ENCODE results near the gene KLHDC8A.
A peak's percentile ranks its signal among the peaks of the same experiment; 100 is the strongest.

KLHDC8A gene

GRCh38 chr1:205313563-205314308 lies 43.0 kb downstream of the KLHDC8A start:
- peaks cover 4% of the 10 kb centered on the region for H3K27me3 Mint-ChIP-seq
- CTCF ChIA-PET = interaction anchor here (1.3 to 29.1 kb wide), 7 partner anchors 9 to 36 kb away, joined by 3 to 1108 read pairs (median 9); no protein-coding TSS in a partner anchor
- H3K4me1 Mint-ChIP-seq = peaks cover 81% of the 10 kb centered on the region
- H3K36me3 Mint-ChIP-seq = peaks cover 60% of the 10 kb centered on the region
- H3K4me3 Mint-ChIP-seq = peak overlapping the region; percentile 68
- DNase-seq = peak; percentile 61
- H3K9me3 Mint-ChIP-seq = no peaks in the 10 kb centered on the region
- H3K27ac Mint-ChIP-seq = peak overlapping the region; percentile 92

- H3K36me3 Mint-ChIP-seq = peaks cover 62% of the 10 kb centered on the region
- DNase-seq = peak; percentile 55
- H3K27ac Mint-ChIP-seq = peak overlapping the region; percentile 92
- H3K4me3 Mint-ChIP-seq = peak overlapping the region; percentile 68
- CTCF ChIA-PET = interaction anchor here (1.3 to 29.1 kb wide), 7 partner anchors 10 to 35 kb away, joined by 3 to 1108 read pairs (median 9); no protein-coding TSS in a partner anchor
- H3K4me1 Mint-ChIP-seq = peaks cover 76% of the 10 kb centered on the region
- no peaks in the 10 kb centered on the region for H3K9me3 Mint-ChIP-seq
- peaks cover 4% of the 10 kb centered on the region for H3K27me3 Mint-ChIP-seq
These were observed 43.7 kb downstream of the KLHDC8A start for GRCh38 chr1:205312866-205313562.

- no peak for DNase-seq
- Mint-ChIP-seq H3K27me3 (peaks cover 4% of the 10 kb centered on the region), H3K27ac (no peak overlapping the region), H3K4me3 (no peak overlapping the region), H3K36me3 (peaks cover 74% of the 10 kb centered on the region), H3K9me3 (no peaks in the 10 kb centered on the region), H3K4me1 (peaks cover 72% of the 10 kb centered on the region)
- CTCF ChIA-PET = interaction anchor here (0.9 to 29.1 kb wide), 2 partner anchors 11 to 33 kb away, joined by 3 to 1108 read pairs; no protein-coding TSS in a partner anchor
These were observed 45.6 kb downstream of the KLHDC8A start for GRCh38 chr1:205310976-205311704.

- DNase-seq = no peak
- peaks cover 81% of the 10 kb centered on the region for H3K36me3 Mint-ChIP-seq
- no peak overlapping the region for H3K4me3 Mint-ChIP-seq
- CTCF ChIA-PET = interaction anchor here (1.3 to 29.1 kb wide), 2 partner anchors 9 to 32 kb away, joined by 3 to 1108 read pairs; no protein-coding TSS in a partner anchor
- H3K27me3 Mint-ChIP-seq = peaks cover 4% of the 10 kb centered on the region
- peaks cover 70% of the 10 kb centered on the region for H3K4me1 Mint-ChIP-seq
- H3K9me3 Mint-ChIP-seq = no peaks in the 10 kb centered on the region
- H3K27ac Mint-ChIP-seq = peak overlapping the region; percentile 37
These were observed 47.0 kb downstream of the KLHDC8A start for GRCh38 chr1:205309741-205310140.

- Mint-ChIP-seq H3K4me1 (peaks cover 47% of the 10 kb centered on the region), H3K27ac (no peak overlapping the region)
These were observed 49.7 kb downstream of the KLHDC8A start for GRCh38 chr1:205306929-205307566.

GRCh38 chr1:205304695-205305070 lies 52.0 kb downstream of the KLHDC8A start:
- Mint-ChIP-seq H3K4me3 (no peak overlapping the region), H3K9me3 (no peaks in the 10 kb centered on the region), H3K4me1 (peaks cover 31% of the 10 kb centered on the region), H3K27ac (peak overlapping the region; percentile 69), H3K36me3 (peaks cover 67% of the 10 kb centered on the region), H3K27me3 (peaks cover 4% of the 10 kb centered on the region)
- CTCF ChIA-PET = interaction anchor here (0.7 to 2.0 kb wide), 6 partner anchors 13 to 33 kb away, joined by 3 to 6 read pairs (median 5); partner anchors contain the start of gene NUAK2
- no peak for DNase-seq

More at GRCh38 chr1:205306929-205307566, 49.7 kb downstream of the KLHDC8A start:
- peaks cover 85% of the 10 kb centered on the region for H3K36me3 Mint-ChIP-seq
- no peak for DNase-seq
- H3K4me3 Mint-ChIP-seq = no peak overlapping the region
- H3K9me3 Mint-ChIP-seq = no peaks in the 10 kb centered on the region
- CTCF ChIA-PET = interaction anchor here (1.1 to 1.5 kb wide), 3 partner anchors 18 to 44 kb away, joined by 3 to 8 read pairs (median 4); no protein-coding TSS in a partner anchor
- peaks cover 4% of the 10 kb centered on the region for H3K27me3 Mint-ChIP-seq

GRCh38 chr1:205304046-205304694 lies 52.6 kb downstream of the KLHDC8A start:
- CTCF ChIA-PET = interaction anchor here (0.7 to 2.0 kb wide), 7 partner anchors 13 to 32 kb away, joined by 3 to 6 read pairs (median 5); partner anchors contain the start of gene NUAK2
- peak overlapping the region; percentile 69 for H3K27ac Mint-ChIP-seq
- peaks cover 31% of the 10 kb centered on the region for H3K4me1 Mint-ChIP-seq
- no peak for DNase-seq
- H3K9me3 Mint-ChIP-seq = no peaks in the 10 kb centered on the region
- H3K27me3 Mint-ChIP-seq = peaks cover 8% of the 10 kb centered on the region
- no peak overlapping the region for H3K4me3 Mint-ChIP-seq
- H3K36me3 Mint-ChIP-seq = peaks cover 63% of the 10 kb centered on the region

- peaks cover 33% of the 10 kb centered on the region for H3K4me1 Mint-ChIP-seq
- no peak overlapping the region for H3K27ac Mint-ChIP-seq
- DNase-seq = no peak
- no peaks in the 10 kb centered on the region for H3K9me3 Mint-ChIP-seq
- peaks cover 55% of the 10 kb centered on the region for H3K36me3 Mint-ChIP-seq
- CTCF ChIA-PET = interaction anchor here (1.2 to 2.0 kb wide), 2 partner anchors 15 to 30 kb away, joined by 3 to 6 read pairs; no protein-coding TSS in a partner anchor
- H3K27me3 Mint-ChIP-seq = peaks cover 14% of the 10 kb centered on the region
- H3K4me3 Mint-ChIP-seq = no peak overlapping the region
These were observed 53.4 kb downstream of the KLHDC8A start for GRCh38 chr1:205303247-205303888.

GRCh38 chr1:205301842-205302588 lies 54.7 kb downstream of the KLHDC8A start:
- DNase-seq = no peak
- peaks cover 14% of the 10 kb centered on the region for H3K27me3 Mint-ChIP-seq
- no peak overlapping the region for H3K4me3 Mint-ChIP-seq
- H3K36me3 Mint-ChIP-seq = peaks cover 41% of the 10 kb centered on the region
- CTCF ChIA-PET = no interaction called here
- peaks cover 34% of the 10 kb centered on the region for H3K4me1 Mint-ChIP-seq
- no peaks in the 10 kb centered on the region for H3K9me3 Mint-ChIP-seq
- no peak overlapping the region for H3K27ac Mint-ChIP-seq

GRCh38 chr1:205301205-205301821 lies 55.4 kb downstream of the KLHDC8A start:
- peaks cover 32% of the 10 kb centered on the region for H3K4me1 Mint-ChIP-seq
- CTCF ChIA-PET = no interaction called here
- DNase-seq = no peak
- H3K27me3 Mint-ChIP-seq = peaks cover 14% of the 10 kb centered on the region
- no peaks in the 10 kb centered on the region for H3K9me3 Mint-ChIP-seq
- H3K36me3 Mint-ChIP-seq = peaks cover 34% of the 10 kb centered on the region
- H3K27ac Mint-ChIP-seq = no peak overlapping the region
- no peak overlapping the region for H3K4me3 Mint-ChIP-seq

GRCh38 chr1:205300149-205300548 lies 56.6 kb downstream of the KLHDC8A start:
- peaks cover 27% of the 10 kb centered on the region for H3K36me3 Mint-ChIP-seq
- no peak overlapping the region for H3K27ac Mint-ChIP-seq
- H3K4me3 Mint-ChIP-seq = no peak overlapping the region
- peaks cover 34% of the 10 kb centered on the region for H3K4me1 Mint-ChIP-seq
- CTCF ChIA-PET = no interaction called here
- DNase-seq = no peak
- peaks cover 23% of the 10 kb centered on the region for H3K27me3 Mint-ChIP-seq
- no peaks in the 10 kb centered on the region for H3K9me3 Mint-ChIP-seq

All from activated naive CD4-positive, alpha-beta T cell treated with anti-CD3 and anti-CD28 coated beads, Interleukin-2, amount 10 ng/mL, durations not matched to agents 7 days and 5 days (primary cell).